Right renal pelvis (tissue), 4 donors: ENCODE measurements around the gene ZNF248. TPM values are rescaled to one million over a fixed set of nuclear protein-coding genes. Genes with fewer than 3 reads are reported as not detected.
"Not testable (repeated sequence)": the region's sequence is repeated elsewhere in the genome, so short reads cannot be mapped to it uniquely, and the experiment has no call there.

ENCODE experiments used
- DNase-seq, 4 donors: peaks; one replicate each; pipeline ENCODE4 v3.0.0-alpha.2; 2013; ENCODE audit warnings: low read depth in 4 of 4, low spot score in 3 of 4, missing footprints in 1 of 4
- polyA plus RNA-seq, 4 donors: library from polyadenylated mRNA; unstranded; fragments of 120-200 nt; gene quantifications; one replicate each; pipeline ENCODE4 v1.2.1, GENCODE V29; 2013; ENCODE audit not compliant: insufficient read length in 4 of 4

The ZNF248 gene
- polyA plus RNA-seq, 4 donors: 30.8 to 37.8 (median 35.0) TPM

- DNase-seq: no peak
Observed at GRCh38 chr10:37752334-37752875, 105.0 kb downstream of the ZNF248 start.

GRCh38 chr10:37748170-37748569, 109.2 kb downstream of the ZNF248 start:
- DNase-seq: no peak

- DNase-seq: no peak
Observed at GRCh38 chr10:37747081-37747480, 110.3 kb downstream of the ZNF248 start.

- no peak for DNase-seq
Observed at GRCh38 chr10:37741831-37742230, 115.6 kb downstream of the ZNF248 start.

DNA sequence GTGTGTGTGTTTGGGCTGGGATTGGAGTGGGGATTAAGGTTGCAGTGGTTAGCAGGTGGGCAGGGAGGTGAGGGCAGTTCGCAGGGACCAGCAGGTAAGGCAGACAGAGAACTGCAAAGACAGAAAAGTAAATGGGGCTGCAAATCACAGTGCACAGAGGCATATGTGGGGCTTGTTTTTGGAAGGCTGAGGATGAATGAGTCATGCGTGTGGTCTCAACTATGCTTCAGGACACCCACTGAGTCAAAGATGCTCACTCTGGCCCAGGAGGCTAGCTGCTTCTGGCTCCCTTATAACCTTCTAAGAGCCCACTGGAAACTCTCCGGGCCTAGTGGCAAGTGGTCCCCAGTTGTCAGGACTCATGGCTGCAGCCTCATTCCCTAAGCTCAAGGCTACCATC, 118.2 kb downstream of the ZNF248 start:
- no peak for DNase-seq

GRCh38 chr10:37738241-37738640, 119.2 kb downstream of the ZNF248 start:
- DNase-seq: not testable (repeated sequence)

- DNase-seq: no peak
Observed at GRCh38 chr10:37737336-37737735, 120.1 kb downstream of the ZNF248 start.

GRCh38 chr10:37736120-37736519, 121.3 kb downstream of the ZNF248 start:
- no peak for DNase-seq

- no peak for DNase-seq
Observed at GRCh38 chr10:37734971-37735370, 122.4 kb downstream of the ZNF248 start.

Other genes starting within 250 kb of the ZNF248 start
- gene ZNF25, start 119.0 kb upstream of the ZNF248 start, polyA plus RNA-seq: 10 to 100 TPM; 12.8 to 17.8 (median 16.2) TPM
- gene ZNF33A, start 153.1 kb upstream of the ZNF248 start, polyA plus RNA-seq: 10 to 100 TPM; 36.3 to 52.1 (median 48.3) TPM
- gene ZNF37A, start 236.7 kb upstream of the ZNF248 start, polyA plus RNA-seq: 10 to 100 TPM; 16.9 to 22.5 (median 18.5) TPM